Effector CD8-positive, alpha-beta T cell (primary cell): ENCODE results near the gene SLC29A3.
"Not testable (repeated sequence)": the region's sequence is repeated elsewhere in the genome, so short reads cannot be mapped to it uniquely, and the experiment has no call there.

Source experiments
- DNase-seq: peaks from one replicate; lab custom pipeline; 2025; lab: John Stamatoyannopoulos, UW

SLC29A3 gene

GRCh38 chr10:71283876-71284275 is 35.2 kb upstream of the SLC29A3 start:
- DNase-seq = no peak

DNA sequence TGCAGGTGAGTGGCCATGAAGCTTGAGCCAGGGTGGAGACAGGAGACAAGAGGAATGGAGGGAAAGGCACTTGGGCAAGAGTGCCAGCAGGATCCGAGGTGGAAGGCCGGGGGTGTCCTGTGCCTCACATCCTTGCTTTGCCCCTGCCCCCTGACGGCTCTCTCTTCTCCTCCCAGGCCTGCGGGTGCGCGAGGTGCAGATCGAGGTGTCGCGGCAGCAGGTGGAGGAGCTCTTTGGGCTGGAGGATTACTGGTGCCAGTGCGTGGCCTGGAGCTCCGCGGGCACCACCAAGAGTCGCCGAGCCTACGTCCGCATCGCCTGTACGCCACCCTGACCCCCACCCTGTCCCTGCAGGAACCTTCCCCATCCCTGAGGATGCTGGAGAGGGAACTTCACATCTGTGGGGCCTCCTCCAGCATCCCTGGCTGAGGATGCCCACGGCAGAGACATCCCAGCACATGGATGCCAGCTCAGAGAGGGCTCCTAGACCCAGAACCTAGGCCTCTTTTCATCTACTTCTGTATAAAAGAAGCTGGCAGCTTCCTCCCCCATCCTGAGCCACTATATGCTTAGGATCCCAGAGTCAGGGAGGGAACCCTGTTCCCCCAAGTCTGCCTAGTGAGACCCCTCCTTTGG is 34.4 kb upstream of the SLC29A3 start:
- DNase-seq = no peak

GRCh38 chr10:71285180-71285545 is 33.9 kb upstream of the SLC29A3 start:
- DNase-seq = peak; percentile 8

DNA sequence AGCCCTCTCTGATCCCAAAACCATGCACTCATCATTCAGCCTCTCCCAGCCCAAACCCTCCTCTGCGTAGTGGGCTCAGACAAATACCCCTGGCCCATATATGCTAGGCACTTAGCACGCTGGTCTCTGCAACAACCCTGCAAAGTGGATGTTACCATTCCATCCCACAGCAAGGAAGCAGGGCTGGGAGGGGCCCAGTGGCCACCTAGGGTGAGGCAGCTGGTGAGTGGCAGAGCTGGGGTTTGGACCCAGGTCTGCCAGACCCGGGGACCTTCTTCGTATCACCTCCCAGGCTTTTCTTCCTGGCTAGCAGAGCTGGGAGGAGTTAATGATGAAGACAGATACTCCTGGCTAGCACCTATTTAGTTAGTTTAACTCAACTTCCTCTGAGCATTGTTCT is 33.1 kb upstream of the SLC29A3 start:
- DNase-seq = no peak

- no peak for DNase-seq
Observed at GRCh38 chr10:71286521-71287294, 32.4 kb upstream of the SLC29A3 start.

DNA sequence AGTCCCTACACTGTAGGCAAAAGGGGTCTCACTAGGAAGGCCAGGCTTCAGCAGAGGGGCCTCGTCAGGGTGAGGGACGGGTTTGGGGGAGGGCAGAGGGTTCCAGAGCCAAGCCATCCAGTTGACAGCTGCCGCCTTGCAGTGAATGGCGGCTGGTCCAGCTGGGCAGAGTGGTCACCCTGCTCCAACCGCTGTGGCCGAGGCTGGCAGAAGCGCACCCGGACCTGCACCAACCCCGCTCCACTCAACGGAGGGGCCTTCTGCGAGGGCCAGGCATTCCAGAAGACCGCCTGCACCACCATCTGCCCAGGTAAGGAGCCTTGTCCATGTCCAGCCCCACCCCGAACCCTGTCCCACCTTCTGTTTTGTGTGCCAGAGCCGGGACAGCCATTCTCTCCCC is 31.6 kb upstream of the SLC29A3 start:
- no peak for DNase-seq

GRCh38 chr10:71288461-71288860 is 30.6 kb upstream of the SLC29A3 start:
- no peak for DNase-seq

GRCh38 chr10:71289421-71290130 is 29.5 kb upstream of the SLC29A3 start:
- no peak for DNase-seq

DNA sequence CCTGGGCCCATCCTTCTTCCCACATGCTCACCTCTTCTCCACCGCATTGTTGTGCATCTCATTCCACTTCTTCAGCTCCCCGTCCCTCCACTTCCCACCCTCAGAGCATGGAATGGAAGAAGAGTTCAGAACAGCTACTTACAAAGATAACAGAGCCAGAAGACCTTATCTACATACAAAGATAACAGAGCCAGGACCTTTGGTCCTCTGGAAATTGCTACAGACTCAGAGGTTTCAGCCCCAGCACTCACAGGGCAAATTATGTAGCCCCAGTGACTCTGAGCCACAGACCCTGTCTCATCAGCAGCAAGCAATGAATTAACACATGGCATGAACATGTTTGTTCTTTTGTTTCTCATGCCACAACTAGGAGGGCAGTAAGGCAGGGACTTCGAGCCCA is 28.7 kb upstream of the SLC29A3 start:
- DNase-seq = no peak

- no peak for DNase-seq
Observed at GRCh38 chr10:71290806-71291527, 28.1 kb upstream of the SLC29A3 start.

DNA sequence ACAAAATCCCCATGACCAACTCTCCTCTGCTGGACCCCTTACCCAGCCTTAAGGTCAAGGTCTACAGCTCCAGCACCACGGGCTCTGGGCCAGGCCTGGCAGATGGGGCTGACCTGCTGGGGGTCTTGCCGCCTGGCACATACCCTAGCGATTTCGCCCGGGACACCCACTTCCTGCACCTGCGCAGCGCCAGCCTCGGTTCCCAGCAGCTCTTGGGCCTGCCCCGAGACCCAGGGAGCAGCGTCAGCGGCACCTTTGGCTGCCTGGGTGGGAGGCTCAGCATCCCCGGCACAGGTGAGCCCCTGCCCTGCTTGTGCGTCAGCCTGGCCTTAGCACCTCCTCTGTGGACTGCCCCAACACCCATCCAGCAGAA is 27.5 kb upstream of the SLC29A3 start:
- DNase-seq = no peak

- DNase-seq = no peak
Observed at GRCh38 chr10:71292624-71293445, 26.2 kb upstream of the SLC29A3 start.

DNA sequence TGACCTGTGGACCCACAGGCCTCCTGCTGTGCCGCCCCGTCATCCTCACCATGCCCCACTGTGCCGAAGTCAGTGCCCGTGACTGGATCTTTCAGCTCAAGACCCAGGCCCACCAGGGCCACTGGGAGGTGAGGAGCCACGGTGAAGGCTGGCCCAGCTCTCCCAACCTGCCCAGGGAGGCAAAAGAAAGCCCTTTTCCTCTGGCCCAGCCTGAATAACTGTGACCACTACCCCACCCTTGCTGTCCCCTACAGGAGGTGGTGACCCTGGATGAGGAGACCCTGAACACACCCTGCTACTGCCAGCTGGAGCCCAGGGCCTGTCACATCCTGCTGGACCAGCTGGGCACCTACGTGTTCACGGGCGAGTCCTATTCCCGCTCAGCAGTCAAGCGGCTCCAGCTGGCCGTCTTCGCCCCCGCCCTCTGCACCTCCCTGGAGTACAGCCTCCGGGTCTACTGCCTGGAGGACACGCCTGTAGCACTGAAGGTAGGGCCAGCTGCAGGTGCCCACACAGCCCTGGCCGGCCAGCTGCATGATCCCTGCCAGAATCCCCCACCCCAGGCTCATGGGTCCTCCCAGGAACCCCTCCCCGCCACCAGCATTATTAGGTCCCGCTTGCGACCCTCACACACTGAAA is 25.5 kb upstream of the SLC29A3 start:
- DNase-seq = no peak

GRCh38 chr10:71294091-71294561 is 24.9 kb upstream of the SLC29A3 start:
- no peak for DNase-seq

- DNase-seq = no peak
Observed at GRCh38 chr10:71294856-71295255, 24.2 kb upstream of the SLC29A3 start.

GRCh38 chr10:71295641-71296040 is 23.4 kb upstream of the SLC29A3 start:
- DNase-seq = no peak

DNA sequence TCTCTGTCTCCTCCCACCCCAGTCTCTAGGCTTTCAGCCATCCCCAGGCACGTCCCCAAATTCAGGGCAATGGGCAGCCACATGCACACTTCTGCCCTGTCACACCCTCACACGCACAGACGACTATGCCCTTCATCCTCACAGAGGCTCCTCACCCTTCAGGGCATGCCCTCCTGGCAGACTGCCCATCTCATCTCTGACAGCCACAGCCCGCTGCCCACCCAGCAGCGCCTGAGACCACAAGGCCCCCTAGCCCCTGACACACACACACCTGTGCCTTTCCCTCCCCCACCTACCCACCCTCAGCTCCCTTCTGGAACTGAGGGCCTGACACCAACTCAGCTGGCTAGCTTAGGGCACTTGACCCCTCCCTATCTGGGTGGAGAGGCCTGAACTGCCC is 23.0 kb upstream of the SLC29A3 start:
- DNase-seq = no peak

GRCh38 chr10:71296811-71297210 is 22.2 kb upstream of the SLC29A3 start:
- not testable (repeated sequence) for DNase-seq

- DNase-seq = no peak
Observed at GRCh38 chr10:71297343-71297742, 21.7 kb upstream of the SLC29A3 start.

DNA sequence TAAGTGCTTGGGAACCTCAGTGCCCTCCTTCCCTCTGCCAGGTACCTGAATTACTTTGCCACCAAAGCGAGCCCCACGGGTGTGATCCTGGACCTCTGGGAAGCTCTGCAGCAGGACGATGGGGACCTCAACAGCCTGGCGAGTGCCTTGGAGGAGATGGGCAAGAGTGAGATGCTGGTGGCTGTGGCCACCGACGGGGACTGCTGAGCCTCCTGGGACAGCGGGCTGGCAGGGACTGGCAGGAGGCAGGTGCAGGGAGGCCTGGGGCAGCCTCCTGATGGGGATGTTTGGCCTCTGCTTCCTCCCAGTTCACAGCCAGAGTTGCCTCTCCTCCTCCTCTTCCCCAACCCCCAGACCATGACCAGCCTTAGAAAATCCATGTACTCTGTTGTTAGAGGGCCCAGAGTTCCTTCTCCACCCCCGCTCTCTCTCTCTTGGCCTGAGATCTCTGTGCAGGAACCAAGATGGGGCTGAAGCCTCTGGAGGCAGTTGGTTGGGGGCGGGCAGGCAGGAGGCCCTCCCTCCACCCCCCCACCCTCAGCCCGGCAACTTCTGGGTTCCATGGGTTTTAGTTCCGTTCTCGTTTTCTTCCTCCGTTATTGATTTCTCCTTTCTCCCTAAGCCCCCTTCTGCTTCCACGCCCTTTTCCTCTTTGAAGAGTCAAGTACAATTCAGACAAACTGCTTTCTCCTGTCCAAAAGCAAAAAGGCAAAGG is 19.8 kb upstream of the SLC29A3 start:
- no peak for DNase-seq
